ENCODE measurements around the gene UBR1.
"Not testable (repeated sequence)": the region's sequence is repeated elsewhere in the genome, so short reads cannot be mapped to it uniquely, and the experiment has no call there.

Gene UBR1

DNA sequence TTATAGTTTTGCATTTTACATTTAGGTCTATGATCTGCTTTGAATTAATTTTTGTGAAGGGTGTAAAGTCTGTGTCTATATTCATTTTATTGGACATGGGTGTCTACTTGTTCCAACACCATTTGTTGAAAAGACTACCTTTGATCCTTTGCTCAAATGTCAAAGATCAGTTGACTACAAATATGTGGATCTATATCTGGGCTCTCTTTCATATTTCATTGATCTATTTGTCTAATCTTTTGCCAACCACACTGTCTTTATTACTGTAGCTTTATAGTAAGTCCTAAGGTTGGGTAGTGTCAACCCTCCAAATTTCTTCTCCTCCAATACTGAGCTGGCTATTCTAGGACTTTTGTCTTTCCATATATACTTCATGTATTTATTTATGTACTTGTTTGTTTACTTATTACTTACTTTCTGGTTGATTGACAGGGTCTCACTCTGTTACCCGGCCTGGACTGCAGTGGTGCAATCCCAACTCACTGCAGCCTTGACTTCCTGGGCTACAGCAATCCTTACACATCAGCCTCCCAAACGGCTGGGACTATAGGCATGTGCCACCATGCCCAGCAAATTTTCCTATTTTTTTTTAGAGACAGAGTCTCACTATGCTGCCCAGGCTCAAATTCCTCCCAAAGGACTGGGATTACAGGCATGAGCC, 131.5 kb downstream of the UBR1 start:
- FAIRE-seq (no peak), DNase-seq (ENCODE audit: low spot score) (no peak)

DNA sequence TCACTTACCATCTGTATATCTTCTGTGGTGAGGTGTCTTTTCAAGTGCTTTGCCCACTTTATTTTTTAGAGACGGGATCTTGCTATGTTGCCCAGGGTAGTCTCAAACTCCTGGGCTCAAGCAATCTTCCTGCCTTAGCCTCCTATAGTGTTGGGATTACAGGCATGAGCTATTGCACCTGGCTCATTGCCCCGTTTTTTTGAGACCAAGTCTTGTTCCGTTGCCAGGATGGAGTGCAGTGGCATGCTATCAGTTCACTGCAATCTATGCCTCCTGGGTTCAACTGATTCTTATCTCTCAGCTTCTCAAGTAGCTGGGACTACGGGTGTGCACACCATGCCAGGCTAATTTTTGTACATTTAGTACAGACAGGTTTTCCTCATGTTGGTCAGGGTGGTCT, 132.7 kb downstream of the UBR1 start:
- FAIRE-seq = no peak
- no peak for DNase-seq (ENCODE audit: low spot score)

DNA sequence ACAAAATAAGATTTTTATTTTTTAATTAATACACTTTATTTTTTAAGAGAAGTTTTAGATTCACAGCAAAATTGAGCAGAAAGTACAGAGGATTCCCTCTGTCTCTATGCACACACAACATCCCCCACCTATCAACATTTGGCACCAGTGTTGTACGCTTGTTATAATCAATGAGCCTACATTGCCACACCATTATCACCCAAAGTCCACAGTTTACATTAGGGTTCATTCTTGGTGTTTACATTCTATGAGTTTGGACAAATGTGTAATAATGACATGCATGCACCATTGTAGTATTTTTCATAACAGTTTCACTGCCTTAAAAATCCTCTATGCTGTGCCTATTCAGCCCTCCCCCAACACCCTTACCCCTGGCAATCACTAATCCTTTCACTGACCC, 134.0 kb downstream of the UBR1 start:
- DNase-seq (ENCODE audit: low spot score) (no peak), FAIRE-seq (no peak)

DNA sequence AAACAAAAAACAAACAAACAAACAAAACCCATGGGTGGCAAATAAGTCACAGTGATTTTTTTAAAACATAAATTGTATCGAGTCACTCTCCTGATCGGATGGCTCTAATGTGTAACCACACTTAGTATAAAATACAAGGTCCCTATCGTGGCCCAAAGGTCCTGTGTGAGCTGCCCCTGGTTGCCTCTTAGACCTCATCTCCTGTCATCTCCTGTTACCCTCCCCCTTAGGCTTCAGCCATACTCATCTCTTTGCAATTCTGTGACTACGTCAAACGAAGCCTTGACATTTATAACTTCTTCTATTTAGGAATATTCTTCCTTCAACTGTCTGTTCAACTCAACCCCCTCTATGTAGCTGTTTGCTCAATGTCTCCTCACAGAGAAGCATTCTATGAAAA, 141.4 kb downstream of the UBR1 start:
- DNase-seq (ENCODE audit: low spot score) = no peak
- no peak for FAIRE-seq

DNA sequence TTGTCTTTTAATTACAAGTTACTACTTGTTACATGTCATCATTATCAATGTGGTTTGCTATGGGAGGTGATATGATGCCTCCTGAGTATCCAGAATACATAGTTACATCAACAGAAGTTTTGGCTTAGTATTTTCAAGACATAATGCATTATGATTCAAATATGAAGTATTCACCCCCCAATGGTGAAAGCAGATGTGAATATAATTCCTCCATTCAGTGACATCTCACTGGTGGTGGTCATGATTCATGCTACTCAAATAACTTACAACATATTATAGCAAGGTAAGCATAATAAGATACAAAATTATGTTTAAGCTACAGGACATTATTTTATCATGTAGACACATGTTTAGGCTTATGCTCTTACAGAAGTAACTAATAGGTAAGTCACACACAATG, 150.3 kb downstream of the UBR1 start:
- DNase-seq (ENCODE audit: low spot score) (no peak), FAIRE-seq (no peak)

DNA sequence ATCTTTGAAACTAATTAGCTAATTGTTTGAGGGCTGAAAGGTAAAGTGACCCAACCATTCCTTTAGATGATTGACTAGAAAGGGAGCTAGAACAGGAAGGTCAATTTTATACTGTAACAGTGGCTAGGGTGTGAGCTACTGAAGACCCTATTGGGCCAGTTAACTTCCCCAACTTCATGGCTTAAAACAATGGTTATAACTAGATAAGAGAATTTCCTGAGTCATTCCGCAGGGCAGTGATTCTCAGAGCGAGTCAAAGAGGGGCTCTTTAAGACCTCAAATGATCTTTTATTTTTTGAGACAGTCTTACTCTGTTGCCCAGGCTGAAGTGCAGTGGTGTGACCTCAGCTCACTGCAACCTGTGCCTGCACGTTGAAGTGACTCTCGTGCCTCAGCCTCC, 151.5 kb downstream of the UBR1 start:
- DNase-seq (ENCODE audit: low spot score) (no peak), FAIRE-seq (no peak)

DNA sequence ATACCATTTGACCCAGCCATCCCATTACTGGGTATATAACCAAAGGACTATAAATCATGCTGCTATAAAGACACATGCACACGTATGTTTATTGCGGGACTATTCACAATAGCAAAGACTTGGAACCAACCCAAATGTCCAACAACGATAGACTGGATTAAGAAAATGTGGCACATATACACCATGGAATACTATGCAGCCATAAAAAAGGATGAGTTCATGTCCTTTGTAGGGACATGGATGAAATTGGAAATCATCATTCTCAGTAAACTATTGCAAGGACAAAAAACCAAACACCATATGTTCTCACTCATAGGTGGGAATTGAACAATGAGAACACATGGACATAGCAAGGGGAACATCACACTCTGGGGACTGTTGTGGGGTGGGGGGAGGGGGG, 156.9 kb downstream of the UBR1 start:
- DNase-seq (ENCODE audit: low spot score); FAIRE-seq: not testable (repeated sequence)

DNA sequence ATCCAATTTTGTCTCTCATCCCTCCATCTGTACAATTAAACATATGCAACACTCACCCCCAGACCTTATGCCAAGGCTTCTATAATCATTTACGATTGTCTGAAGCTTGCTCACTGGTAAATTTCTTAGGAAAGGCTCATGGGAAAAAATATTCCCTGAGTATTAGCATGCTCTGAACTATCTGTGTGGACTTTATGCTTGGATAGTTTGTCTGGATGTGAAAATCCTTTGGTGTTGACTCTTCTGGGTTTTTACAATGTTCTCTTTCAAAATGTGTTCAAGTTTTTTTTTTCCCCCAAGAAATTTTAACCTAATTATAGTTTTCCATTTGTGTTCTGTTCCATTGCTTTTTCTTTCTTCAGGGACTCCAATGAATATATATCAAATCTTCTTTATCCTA, 165.3 kb downstream of the UBR1 start:
- DNase-seq (ENCODE audit: low spot score) (no peak), FAIRE-seq (no peak)

DNA sequence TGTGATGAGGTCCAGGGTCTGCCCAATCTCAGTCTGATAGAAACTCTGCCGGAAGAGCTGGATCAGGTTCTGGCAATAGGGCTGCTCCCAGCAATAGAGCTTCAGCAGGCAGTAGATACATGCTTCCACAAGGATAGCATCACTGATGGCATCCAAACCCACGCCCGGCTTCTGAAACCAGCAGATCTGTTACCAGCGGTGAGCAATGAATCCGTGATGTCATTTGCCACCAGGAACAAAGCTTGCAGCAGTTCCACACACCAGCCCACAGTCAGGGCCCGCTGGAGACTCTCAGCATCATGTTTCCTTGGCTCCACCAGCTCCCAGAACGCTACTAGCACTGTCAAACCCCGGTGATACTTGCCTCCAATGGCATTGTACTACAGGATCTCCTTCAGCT, 166.0 kb downstream of the UBR1 start:
- DNase-seq (ENCODE audit: low spot score) = no peak
- no peak for FAIRE-seq

DNA sequence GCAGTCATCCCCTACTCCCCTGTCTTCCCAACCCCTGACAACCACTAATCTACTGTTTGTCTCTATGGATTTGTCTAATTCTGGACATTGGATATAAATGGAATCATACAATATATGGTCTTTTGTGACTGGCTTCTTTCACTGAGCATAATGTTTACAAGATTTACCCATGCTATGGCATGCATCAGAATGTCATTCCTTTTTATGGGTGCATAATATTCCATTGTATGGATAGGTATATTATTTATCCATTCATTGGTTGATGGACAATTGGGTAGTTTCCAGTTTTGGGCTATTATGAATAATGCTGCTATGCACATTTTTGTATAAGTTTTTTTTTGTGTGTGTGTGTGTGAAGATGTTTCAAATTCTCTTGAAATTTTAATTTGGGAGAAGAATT, 168.7 kb downstream of the UBR1 start:
- FAIRE-seq (no peak), DNase-seq (ENCODE audit: low spot score) (no peak)

DNA sequence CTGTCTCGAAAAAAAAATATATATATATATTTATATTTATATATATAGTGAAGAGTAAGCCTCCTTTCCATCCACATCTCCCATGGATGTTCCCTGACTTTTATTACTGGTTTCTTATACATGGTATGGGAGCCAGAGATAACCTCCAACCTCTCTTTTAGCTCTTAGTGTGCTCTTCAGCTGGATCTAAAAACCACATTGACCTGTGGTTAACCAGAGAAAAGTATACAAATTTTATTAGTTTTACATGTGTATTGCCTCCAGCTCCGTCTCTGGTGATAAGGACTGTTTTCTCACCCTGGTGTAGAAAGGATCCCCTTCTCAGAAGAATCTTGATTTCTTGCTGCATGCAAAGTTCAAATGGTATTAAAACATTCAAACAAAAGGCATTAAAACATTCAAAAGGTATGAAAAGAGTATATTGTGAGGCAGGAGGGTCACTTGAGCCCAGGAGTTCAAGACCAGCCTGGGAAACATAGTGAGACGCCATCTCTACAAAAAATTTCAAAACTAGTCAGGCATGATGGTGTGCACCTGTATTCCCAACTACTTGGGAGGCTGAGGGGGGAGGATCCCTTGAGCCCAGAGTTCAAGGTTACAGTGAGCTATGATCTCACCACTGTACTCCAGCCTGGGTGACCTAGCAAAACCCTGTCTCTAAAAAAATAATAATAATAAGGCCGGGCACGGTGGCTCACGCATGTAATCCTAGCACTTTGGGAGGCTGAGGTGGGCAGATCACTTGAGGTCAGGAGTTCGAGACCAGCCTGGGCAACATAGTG, 171.8 kb downstream of the UBR1 start:
- no peak for DNase-seq (ENCODE audit: low spot score)
- no peak for FAIRE-seq

DNA sequence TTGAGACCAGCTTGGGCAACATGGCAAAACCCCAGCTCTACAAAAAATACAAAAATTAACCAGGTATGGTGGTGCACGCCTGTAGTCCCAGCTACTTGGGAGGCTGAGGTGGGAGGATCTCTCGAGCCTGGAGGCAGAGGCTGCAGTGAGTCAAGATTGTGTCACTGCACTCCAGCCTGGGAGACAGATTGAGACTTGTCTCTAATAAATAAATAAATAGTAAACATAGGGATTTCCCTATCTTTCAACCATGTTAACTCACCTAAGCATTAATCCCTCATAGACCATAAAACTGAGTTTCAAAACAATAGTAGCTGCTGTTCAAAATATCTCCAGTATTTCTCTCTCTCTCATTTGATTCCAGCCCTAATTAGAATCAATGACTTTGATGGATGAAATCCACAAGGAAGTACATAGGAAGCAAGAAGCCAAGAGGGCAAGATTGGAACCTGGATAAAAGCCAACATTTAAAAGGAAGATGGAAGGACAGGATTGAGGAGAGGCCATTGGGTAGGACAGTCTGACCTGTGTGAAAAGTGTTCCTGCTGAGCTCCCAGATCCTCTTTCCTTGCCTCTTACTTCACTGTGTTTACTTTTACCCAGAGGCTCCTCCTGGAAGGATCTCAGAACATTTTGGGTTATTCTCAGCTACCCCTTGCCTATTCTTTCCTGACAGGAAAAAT, 172.9 kb downstream of the UBR1 start:
- DNase-seq (ENCODE audit: low spot score) (no peak), FAIRE-seq (no peak)

DNA sequence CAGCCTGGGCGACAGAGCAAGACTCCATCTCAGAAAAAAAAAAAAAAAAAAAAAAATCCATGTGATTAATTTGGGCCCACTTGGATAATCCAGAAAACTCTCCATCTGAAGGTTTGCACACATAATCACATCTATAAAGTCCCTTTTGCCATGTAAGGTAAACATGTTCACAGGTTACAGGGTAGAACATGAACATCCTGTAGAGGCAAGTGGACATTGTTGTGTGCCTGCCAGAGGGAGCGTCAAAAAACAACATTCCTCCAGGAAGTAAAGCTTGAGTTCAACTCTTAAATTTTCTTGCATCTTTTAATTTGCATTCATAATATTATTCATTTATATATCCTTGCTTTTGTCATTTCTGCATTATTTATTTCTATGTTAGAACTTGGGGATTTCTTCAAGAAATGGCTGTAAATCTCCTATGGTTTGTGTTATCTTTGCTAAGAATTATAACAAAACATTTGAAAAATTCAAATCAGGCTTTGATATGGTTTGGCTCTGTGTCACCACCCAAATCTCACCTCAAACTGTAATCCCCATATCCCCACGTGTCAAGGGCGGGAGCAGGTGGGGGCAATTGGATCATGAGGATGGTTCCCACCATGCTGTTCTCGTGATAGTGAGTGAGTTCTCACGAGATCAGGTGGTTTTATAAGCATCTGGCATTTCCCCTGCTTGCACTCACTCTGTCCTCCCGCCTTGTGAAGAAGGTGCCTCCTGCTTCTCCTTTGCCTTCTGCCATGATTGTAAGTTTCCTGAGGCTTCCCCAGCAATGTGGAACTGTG, 173.9 kb downstream of the UBR1 start:
- DNase-seq (ENCODE audit: low spot score) (no peak), FAIRE-seq (no peak)

DNA sequence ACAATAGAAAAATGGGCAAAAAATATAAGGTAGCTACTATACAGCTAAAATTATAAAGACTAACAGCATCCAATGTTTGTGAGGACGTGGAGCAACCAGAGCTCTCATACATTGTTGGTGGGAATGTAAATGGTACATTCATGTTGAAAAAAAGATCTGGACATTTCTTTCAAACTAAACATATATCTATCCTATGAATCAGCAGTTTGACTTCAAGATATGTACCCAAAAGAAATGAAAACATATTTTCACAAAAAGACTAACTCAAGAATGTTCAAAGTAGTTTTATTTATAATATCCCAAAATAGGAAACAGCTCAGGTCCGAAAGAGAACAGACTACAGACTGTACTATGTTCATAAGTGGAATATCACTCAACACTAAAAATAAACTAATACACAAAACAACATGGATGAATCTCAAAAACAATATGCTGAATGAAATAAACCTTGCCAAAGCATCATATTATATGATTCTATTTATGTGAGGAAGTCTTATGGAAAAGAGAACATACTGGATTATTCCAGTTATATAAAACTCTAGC, 176.5 kb downstream of the UBR1 start:
- FAIRE-seq (no peak), DNase-seq (ENCODE audit: low spot score) (no peak)

DNA sequence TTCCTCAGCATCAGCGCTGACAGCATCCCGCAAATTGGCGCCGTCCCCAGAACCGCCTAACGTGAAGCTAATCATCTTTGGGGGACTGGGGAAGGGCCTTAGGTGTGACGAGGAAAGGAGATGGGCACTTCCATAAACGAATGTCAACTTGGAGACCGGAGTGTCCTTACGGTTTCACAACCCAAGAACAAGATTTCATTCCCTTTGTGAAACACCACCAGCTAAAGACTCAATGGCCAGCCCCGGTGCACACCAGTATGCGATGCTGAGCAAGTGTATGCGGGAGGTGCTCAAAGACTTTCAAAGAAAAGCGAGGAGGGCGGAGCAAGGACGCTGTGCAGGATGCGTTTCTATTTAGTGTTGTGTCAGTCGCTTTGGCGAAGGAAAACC, 184.5 kb downstream of the UBR1 start:
- FAIRE-seq = no peak
- no peak for DNase-seq (ENCODE audit: low spot score)

DNA sequence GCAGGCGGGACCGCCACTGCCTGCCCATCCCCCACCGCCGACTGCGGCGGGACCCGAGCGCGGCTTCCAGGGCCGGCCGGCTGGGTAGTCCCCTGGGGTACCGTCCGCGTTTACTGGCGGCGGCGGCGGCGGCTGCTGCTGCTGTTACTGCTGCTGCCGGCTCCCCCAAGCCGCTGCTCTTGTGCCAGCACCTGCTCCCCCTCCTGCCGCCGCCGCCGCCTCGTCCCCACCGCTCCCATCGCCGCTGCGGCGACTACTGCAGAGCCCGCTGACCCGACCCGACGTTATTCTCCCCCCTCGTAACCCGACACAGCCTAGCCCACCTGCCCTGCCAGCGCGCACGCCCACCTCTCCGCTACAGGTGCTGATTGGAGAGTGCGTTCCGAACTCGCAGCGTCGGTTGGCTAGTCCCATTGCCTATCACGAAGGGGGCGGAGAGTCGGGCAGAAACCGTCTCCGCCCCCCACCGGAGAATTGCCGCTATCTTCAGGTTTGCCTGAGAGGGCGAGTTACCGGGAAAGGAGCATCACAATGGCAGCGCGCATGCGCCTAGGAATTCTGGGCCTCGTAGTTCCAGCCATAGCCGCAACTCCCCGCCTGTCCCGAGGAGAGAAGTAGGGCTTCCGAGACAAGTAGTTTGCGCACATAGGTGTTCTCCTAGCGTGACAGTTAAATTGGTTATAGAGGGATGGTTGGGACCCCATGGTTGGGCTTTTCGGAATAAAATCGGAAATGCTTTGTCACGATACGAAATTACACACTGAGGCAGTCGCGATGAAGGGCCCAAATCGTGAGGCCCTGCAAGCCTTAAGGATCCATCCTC, 185.1 kb downstream of the UBR1 start, which contains the start of gene TTBK2:
Gene TTBK2 (minus strand): TSS at position 260 of the 823 bp plus-strand sequence. CDS start 42,161 bp downstream, outside the sequence.
- DNase-seq (ENCODE audit: low spot score) = peak; percentile 97

DNA sequence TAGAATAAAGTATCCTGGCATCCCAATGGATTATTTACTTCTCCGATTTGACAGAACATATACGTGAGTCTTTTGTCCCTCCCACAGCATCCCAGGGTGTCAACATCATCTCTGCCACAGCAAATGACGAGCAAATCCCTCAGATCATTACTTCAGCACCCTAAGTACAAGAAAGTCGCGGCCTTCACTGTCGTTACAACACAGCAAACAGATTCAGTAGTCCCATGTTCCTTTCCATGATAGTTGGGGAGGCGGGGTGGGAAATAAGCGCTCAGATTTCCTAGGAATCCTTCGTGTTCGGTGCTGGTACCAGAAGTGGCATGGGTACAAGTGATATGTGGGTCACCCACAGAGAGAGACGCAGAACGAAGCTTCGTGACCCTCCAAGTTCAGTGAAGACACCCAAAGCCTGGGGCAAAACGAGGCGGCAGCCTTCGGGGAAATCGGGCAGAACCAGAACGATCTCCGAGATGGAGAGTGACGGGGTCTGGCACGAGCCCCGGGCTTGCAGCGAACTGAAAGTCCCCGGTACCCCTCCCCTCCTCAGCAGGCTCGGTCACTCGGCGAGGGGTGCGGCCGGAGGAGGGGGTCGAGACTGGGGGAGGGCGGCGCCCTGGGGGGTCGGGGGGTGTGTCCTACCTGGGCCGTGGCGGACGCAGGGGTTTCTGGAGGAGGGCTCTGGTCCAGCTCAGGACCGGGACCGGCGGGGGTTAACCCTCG, 185.9 kb downstream of the UBR1 start:
- FAIRE-seq = no peak

More for the DNA sequence above, 185.1 kb downstream of the UBR1 start, which contains the start of gene TTBK2:
- FAIRE-seq = peak; percentile 94

DNA sequence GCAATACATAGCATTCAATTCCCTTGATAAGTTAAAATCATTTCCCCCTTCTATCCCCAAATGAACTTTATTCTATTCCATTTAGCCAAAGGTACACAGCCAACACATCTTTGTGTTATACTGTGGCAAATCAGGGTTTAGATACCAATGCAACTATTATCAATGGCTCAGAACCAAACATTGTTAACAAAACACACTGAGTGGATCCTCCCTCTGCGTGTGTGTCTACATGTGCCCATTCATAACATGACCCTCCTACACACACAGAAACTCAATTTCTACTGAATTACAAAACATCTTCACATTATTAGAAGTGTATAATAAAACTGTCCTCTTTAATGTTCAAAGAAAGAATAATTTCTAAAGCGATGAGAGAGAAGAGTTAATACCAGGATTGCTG, 186.5 kb downstream of the UBR1 start:
- no peak for FAIRE-seq
- no peak for DNase-seq (ENCODE audit: low spot score)

More for the DNA sequence above, 185.9 kb downstream of the UBR1 start:
- peak; percentile 23 for DNase-seq (ENCODE audit: low spot score)

DNA sequence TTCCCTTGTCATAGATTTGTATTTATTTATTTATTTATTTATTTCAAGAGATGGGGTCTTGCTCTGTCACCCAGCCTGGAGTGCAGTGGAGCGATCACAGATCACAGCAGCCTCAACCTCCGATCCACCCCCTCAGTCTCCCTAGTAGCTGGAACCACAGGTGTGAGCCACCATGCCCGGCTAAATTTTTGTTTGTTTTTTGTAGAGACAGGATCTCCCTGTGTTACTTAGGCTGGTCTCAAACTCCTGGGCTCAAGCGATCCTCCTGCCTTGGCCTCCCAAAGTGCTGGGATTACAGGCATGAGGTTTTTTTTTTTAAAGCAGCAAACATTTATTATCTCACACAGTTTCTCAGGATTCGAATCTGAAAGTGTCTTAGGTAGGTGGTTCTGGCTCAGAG, 187.8 kb downstream of the UBR1 start:
- FAIRE-seq = no peak
- DNase-seq (ENCODE audit: low spot score) = no peak

Data from urothelium cell line (cell line).